Activated CD4-positive, CD25-positive, alpha-beta regulatory T cell treated with anti-CD3 and anti-CD28 coated beads, Interleukin-2, amount 50 U/mL, for 16 hours (primary cell): ENCODE data around the gene RPL4.
A peak's percentile ranks its signal among the peaks of the same experiment; 100 is the strongest.
"Not testable (repeated sequence)": the region's sequence is repeated elsewhere in the genome, so short reads cannot be mapped to it uniquely, and the experiment has no call there.

Source experiments
- DNase-seq: peaks from one replicate; pipeline ENCODE4 v3.0.0-alpha.2; 2020; ENCODE audit warnings: low read depth, low spot score

The RPL4 gene

GRCh38 chr15:66491846-66492245 is 12.8 kb downstream of the RPL4 start:
- no peak for DNase-seq

DNA sequence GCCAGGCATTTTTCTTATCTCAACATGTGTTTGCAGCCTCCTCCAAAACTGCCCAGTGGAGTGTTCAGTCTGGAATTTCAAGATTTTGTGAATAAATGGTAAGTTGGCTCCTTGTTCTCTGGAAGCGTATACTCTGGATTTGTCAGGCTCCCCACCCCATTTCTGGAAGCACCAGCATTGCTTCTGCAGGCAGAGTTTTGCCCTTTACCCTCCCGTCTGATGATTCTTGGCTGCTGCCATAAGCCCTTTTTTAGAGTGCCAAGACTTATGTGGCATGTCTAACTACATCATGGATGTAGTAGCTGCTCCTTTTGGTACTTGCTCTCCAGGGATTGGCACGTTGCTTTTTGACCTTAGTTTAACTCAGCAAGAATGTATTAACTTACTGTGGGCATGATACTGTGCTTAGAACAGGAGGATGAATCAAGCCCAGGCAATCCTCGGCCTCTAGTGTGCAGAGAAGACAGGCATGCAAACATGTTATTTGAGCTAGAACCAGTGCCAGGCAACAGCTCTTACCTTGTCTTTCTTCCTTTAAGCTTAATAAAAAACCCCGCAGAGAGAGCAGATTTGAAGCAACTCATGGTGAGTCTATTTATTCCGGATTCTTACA is 15.4 kb downstream of the RPL4 start:
- no peak for DNase-seq

DNA sequence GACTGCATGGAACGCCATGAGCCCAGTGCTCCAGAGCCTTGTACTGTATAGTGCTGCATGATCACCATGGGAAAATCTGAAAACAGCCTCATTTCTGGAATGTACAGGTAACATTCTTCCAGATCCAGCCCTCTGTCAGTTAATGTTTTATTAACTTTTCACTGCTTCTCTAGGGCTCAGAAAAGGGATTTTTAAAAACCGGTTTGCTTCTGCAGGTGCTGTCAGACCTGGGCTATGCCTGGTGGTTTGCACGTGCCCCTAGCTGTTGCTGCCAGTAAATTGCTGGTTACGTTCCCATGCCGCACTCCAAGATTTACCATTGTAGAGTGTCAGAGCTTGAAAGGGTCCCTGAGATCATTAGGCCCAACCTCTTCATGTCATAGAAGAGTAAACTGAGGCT is 16.1 kb downstream of the RPL4 start:
- no peak for DNase-seq

DNA sequence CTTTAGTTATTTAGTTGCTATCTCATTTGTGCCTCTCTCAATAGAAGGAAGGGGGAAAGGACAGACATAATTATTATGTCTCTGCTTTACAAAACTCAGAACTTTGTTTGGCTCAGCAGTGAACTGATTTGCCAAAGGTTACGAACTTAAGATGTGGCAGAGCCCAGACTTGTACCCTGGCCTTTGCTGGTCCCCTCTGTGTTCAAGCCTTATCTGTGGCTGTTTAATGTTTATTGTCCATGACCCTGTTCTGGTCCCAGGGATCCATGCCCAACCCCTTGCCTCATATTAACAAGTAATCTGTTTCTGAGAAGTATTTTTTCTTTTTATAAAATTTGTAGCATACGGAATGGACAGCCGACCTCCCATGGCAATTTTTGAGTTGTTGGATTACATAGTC is 17.8 kb downstream of the RPL4 start:
- no peak for DNase-seq

GRCh38 chr15:66484539-66485112 is 20.0 kb downstream of the RPL4 start:
- DNase-seq, result no peak

- no peak for DNase-seq
These were observed 21.5 kb downstream of the RPL4 start for GRCh38 chr15:66483131-66483566.

DNA sequence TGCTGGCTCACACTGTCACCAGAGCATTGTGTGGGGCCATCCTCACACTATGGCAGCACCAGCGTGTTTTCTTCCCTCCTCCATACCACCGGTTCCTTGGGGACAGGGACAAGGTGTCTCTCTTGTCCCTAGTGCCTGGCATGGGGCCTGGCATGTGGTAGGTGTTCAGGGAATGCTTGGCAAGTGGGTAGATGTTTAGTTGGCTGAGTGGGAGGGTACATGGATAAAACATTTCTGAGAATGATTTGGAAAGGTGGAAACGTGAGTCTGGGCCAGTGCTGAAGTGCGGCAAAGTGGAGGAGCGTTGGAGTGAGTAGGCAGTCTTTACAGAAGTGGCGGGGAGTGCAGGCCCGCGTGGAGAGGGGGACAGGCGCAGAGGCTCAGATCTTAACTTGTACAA is 22.1 kb downstream of the RPL4 start:
- no peak for DNase-seq

- no peak for DNase-seq
These were observed 23.4 kb downstream of the RPL4 start for GRCh38 chr15:66481107-66481856.

GRCh38 chr15:66480267-66480666 is 24.4 kb downstream of the RPL4 start:
- DNase-seq, result no peak

DNA sequence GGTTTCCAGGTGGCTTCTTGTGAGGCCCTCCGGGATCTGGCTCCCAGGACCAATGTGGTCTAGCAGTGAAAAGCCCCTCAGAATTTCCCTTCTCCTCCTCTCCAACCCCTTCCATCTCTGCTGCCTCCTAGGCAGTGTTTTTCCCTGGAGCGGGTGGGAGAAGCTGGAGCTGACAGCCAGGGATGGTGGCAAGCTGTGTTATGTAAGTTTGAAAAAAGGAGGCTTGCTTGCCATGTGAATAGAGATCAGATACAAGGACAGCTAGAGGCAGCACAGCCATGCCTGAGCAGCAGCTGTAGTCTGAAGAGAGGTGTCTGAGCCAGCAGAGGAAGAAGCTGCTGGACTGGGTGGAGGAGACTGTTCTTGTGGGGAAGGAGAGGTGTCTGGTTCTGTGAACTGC is 27.6 kb downstream of the RPL4 start:
- no peak for DNase-seq

GRCh38 chr15:66476535-66476934 is 28.1 kb downstream of the RPL4 start:
- no peak for DNase-seq

DNA sequence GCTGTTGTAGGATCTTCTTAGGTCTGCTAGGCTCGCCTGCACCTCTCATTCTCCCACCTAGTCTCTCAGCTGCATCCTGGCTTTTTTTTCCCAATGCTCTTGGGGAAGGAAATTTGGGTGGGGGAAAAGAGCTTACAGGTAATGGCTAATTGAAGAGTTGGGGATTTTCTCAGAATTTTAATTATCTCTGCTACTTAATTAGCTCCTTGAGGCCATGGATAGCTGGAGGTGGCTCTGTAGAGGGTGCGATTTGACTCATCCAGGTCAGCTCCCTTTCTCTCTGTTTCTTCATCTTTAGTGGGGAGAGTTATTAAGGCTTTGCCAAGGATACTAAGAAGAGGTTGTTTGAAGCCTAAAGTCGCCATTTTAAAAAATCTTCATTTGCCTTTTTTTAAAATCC is 29.7 kb downstream of the RPL4 start:
- DNase-seq, result no peak

DNA sequence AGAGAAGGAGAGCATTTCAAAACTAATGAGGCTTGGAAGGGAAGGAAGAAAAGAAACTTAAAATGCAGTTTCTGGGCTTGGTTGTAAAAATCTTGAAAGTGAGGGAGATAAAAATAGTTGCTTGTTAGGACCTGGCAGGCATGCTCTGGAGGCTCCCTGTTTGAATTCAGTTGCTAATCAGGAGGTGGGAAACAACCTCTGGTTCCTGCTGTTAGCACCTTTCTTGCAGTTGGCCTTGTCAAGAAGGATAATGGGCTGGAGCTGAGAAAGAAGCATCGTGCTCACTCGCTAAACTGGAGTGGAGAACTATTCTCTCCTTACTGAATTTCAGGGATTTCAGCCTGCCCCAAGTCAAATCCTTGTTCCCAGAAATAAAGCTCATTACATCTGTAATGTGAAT is 30.5 kb downstream of the RPL4 start:
- DNase-seq, result no peak

GRCh38 chr15:66472176-66472999 is 32.3 kb downstream of the RPL4 start:
- DNase-seq, result peak; percentile 15

DNA sequence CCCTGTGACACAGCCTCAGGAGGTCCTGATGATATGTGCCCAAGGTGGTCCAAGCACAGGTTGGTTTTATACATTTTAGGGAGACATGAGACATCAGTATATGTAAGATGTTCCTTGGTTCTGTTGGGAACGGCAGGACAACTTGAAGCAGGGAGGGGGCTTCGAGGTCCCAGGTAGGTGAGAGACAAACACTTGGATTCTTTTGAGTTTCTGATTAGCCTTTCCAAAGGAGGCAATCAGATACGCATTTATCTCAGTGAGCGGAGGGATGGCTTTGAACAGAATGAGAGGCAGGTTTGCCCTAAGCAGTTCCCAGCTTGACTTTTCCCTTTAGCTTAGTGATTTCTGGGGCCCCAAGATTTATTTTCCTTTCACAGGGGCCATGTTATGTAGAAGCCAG is 33.8 kb downstream of the RPL4 start:
- not testable (repeated sequence) for DNase-seq

GRCh38 chr15:66467162-66468040 is 37.3 kb downstream of the RPL4 start:
- DNase-seq, result not testable (repeated sequence)

- DNase-seq, result not testable (repeated sequence)
These were observed 39.4 kb downstream of the RPL4 start for GRCh38 chr15:66465294-66465693.

- no peak for DNase-seq
These were observed 42.0 kb downstream of the RPL4 start for GRCh38 chr15:66462627-66463026.

- no peak for DNase-seq
These were observed 42.7 kb downstream of the RPL4 start for GRCh38 chr15:66461917-66462316.

DNA sequence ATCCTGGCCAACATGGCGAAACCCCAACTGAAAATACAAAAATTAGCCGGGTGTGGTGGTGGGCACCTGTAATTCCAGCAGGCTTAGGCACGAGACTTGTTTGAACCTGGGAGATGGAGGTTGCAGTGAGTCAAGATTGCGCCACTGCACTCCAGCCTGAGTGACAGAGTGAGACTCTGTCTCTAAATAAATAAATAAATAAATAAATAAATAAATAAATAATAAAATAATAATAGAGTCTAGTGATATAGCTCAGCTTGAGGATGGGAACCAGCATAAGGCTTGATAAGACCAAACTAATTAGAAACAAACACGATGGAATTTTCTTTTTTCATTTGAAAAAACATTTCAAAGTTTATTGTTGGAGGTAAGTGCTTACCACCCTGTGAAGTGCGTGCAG is 43.4 kb downstream of the RPL4 start:
- DNase-seq, result not testable (repeated sequence)
